Osteoblast (primary cell): ENCODE data around the gene KNG1. TPM values are rescaled to one million over a fixed set of nuclear protein-coding genes. Genes with fewer than 3 reads are reported as not detected.

Experiments used
- DNase-seq: peaks from one replicate; pipeline ENCODE4 v3.0.0; 2011; ENCODE audit warnings: low spot score, mixed read lengths; ENCODE audit not compliant: insufficient read length; ENCODE audit errors: missing footprints
- H2AFZ ChIP-seq: 2 replicates; pipeline ENCODE4 v1.6.0; 2011; ENCODE audit warnings: mild to moderate bottlenecking, low read length
- H3K27ac ChIP-seq: 2 replicates; pipeline ENCODE4 v1.5.1; 2011; ENCODE audit warnings: mild to moderate bottlenecking, low read depth, low read length, moderate library complexity
- H3K27me3 ChIP-seq: 2 replicates; pipeline ENCODE4 v1.6.0; 2012; ENCODE audit warnings: mild to moderate bottlenecking, control low read depth, inconsistent platforms, low read length, moderate library complexity; ENCODE audit not compliant: insufficient read depth
- H3K36me3 ChIP-seq: 2 replicates; pipeline ENCODE4 v1.5.1; 2011; ENCODE audit warnings: mild to moderate bottlenecking, low read length, control low read depth, moderate library complexity; ENCODE audit not compliant: insufficient read depth
- H3K4me1 ChIP-seq: 2 replicates; pipeline ENCODE4 v1.5.1; 2011; ENCODE audit warnings: mild to moderate bottlenecking, low read length, control low read depth, moderate library complexity; ENCODE audit not compliant: insufficient read depth
- H3K4me2 ChIP-seq: 2 replicates; pipeline ENCODE4 v1.6.0; 2011; ENCODE audit warnings: mild to moderate bottlenecking, low read length; ENCODE audit not compliant: insufficient read depth
- H3K4me3 ChIP-seq: fragments of 200-600 bp; sonication (generic); 3 replicates; pipeline ENCODE4 v1.5.1; 2012; ENCODE audit warnings: mild to moderate bottlenecking, low read length, inconsistent platforms; ENCODE audit not compliant: insufficient read depth
- H3K79me2 ChIP-seq: 2 replicates; pipeline ENCODE4 v1.6.0; 2012; ENCODE audit warnings: mild to moderate bottlenecking, low read length, control low read depth, inconsistent platforms; ENCODE audit not compliant: insufficient read depth
- H3K9me3 ChIP-seq: 2 replicates; pipeline ENCODE4 v1.5.1; 2011; ENCODE audit warnings: low read depth, low read length, control low read depth
- H4K20me1 ChIP-seq: 2 replicates; pipeline ENCODE4 v1.6.0; 2012; ENCODE audit warnings: mild to moderate bottlenecking, low read length, control low read depth; ENCODE audit not compliant: insufficient read depth
- CTCF ChIP-seq: IDR thresholded peaks from 2 replicates; pipeline ENCODE4 v1.5.1; 2011; ENCODE audit warnings: mild to moderate bottlenecking, low read depth, low read length, moderate library complexity; ENCODE audit errors: extremely low read depth
- total RNA-seq: library from RNA; depleted of rRNA; stranded (reverse); fragments of >200 nt; gene quantifications from 2 replicates; pipeline ENCODE4 v1.2.3, GENCODE V29; 2012

KNG1 gene
- total RNA-seq, 1 donor, result not detected

- TF ChIP-seq CTCF, result no peak
- H3K4me3 ChIP-seq, result no peak overlapping the region
- H3K27ac ChIP-seq, result no peak overlapping the region
- H2AFZ ChIP-seq, result no peak overlapping the region
- no peak for DNase-seq
- no peaks in the 10 kb centered on the region for H3K9me3 ChIP-seq
- H3K79me2 ChIP-seq, result no peaks in the 10 kb centered on the region
- H4K20me1 ChIP-seq, result no peaks in the 10 kb centered on the region
- H3K4me2 ChIP-seq, result no peak overlapping the region
- no peaks in the 10 kb centered on the region for H3K36me3 ChIP-seq
- peaks cover 5% of the 10 kb centered on the region for H3K4me1 ChIP-seq
- peaks cover 10% of the 10 kb centered on the region for H3K27me3 ChIP-seq
Observed at GRCh38 chr3:186754006-186754405, 36.8 kb downstream of the KNG1 start.

GRCh38 chr3:186754871-186755270, 37.7 kb downstream of the KNG1 start:
- DNase-seq, result no peak
- H3K27ac ChIP-seq, result no peak overlapping the region
- H3K4me1 ChIP-seq, result peaks cover 5% of the 10 kb centered on the region
- no peak for TF ChIP-seq CTCF
- no peak overlapping the region for H3K4me2 ChIP-seq
- no peaks in the 10 kb centered on the region for H3K36me3 ChIP-seq
- H3K27me3 ChIP-seq, result peaks cover 10% of the 10 kb centered on the region
- no peak overlapping the region for H2AFZ ChIP-seq
- H3K4me3 ChIP-seq, result no peak overlapping the region
- no peaks in the 10 kb centered on the region for H3K9me3 ChIP-seq
- H3K79me2 ChIP-seq, result no peaks in the 10 kb centered on the region
- H4K20me1 ChIP-seq, result no peaks in the 10 kb centered on the region

- TF ChIP-seq CTCF, result no peak
- H2AFZ ChIP-seq, result no peak overlapping the region
- H3K79me2 ChIP-seq, result no peaks in the 10 kb centered on the region
- peaks cover 10% of the 10 kb centered on the region for H3K27me3 ChIP-seq
- H3K36me3 ChIP-seq, result no peaks in the 10 kb centered on the region
- H3K4me2 ChIP-seq, result no peak overlapping the region
- H4K20me1 ChIP-seq, result no peaks in the 10 kb centered on the region
- H3K4me3 ChIP-seq, result no peak overlapping the region
- H3K27ac ChIP-seq, result no peak overlapping the region
- peaks cover 5% of the 10 kb centered on the region for H3K4me1 ChIP-seq
- no peak for DNase-seq
- H3K9me3 ChIP-seq, result no peaks in the 10 kb centered on the region
Observed at GRCh38 chr3:186757214-186757613, 40.1 kb downstream of the KNG1 start.

- no peaks in the 10 kb centered on the region for H3K79me2 ChIP-seq
- no peak overlapping the region for H3K4me2 ChIP-seq
- H4K20me1 ChIP-seq, result no peaks in the 10 kb centered on the region
- TF ChIP-seq CTCF, result no peak
- no peak overlapping the region for H3K27ac ChIP-seq
- peaks cover 10% of the 10 kb centered on the region for H3K27me3 ChIP-seq
- H3K4me3 ChIP-seq, result no peak overlapping the region
- no peak for DNase-seq
- H3K9me3 ChIP-seq, result no peaks in the 10 kb centered on the region
- no peak overlapping the region for H2AFZ ChIP-seq
- H3K4me1 ChIP-seq, result peaks cover 5% of the 10 kb centered on the region
- H3K36me3 ChIP-seq, result no peaks in the 10 kb centered on the region
Observed at GRCh38 chr3:186757686-186758220, 40.6 kb downstream of the KNG1 start.
